Neuronal stem cell (in vitro differentiated cells): ENCODE data around the gene FRMPD4.

Source experiments
- DNase-seq: peaks from one replicate; pipeline ENCODE4 v3.0.0-alpha.2; 2013; ENCODE audit warnings: low spot score
- H2AFZ ChIP-seq: one replicate; pipeline ENCODE4 v1.6.1; 2013; ENCODE audit warnings: mild to moderate bottlenecking, low read length, inconsistent platforms
- H2AK5ac ChIP-seq: 2 replicates; pipeline ENCODE4 v1.6.1; 2013; ENCODE audit warnings: low read depth, mild to moderate bottlenecking, inconsistent platforms, low read length, moderate library complexity, mixed read lengths
- H2BK120ac ChIP-seq: 2 replicates; pipeline ENCODE4 v1.6.1; 2013; ENCODE audit warnings: low read depth, mild to moderate bottlenecking, inconsistent platforms, low read length, moderate library complexity, mixed read lengths
- H2BK12ac ChIP-seq: one replicate; pipeline ENCODE4 v1.6.1; 2013; ENCODE audit warnings: low read length, inconsistent platforms
- H2BK15ac ChIP-seq: 2 replicates; pipeline ENCODE4 v1.6.1; 2013; ENCODE audit warnings: mild to moderate bottlenecking, low read length, inconsistent platforms, mixed read lengths
- H2BK5ac ChIP-seq: one replicate; pipeline ENCODE4 v1.6.1; 2013; ENCODE audit warnings: inconsistent platforms, mild to moderate bottlenecking, low read length, moderate library complexity
- H3K14ac ChIP-seq: one replicate; pipeline ENCODE4 v1.6.1; 2013; ENCODE audit warnings: low read length, inconsistent platforms
- H3K18ac ChIP-seq: 2 replicates; pipeline ENCODE4 v1.6.1; 2013; ENCODE audit warnings: low read length, inconsistent platforms
- H3K23ac ChIP-seq: 2 replicates; pipeline ENCODE4 v1.6.1; 2013; ENCODE audit warnings: low read depth, mild to moderate bottlenecking, mixed read lengths, low read length, inconsistent platforms; ENCODE audit not compliant: poor library complexity
- H3K27ac ChIP-seq: replicated peaks from 3 replicates; pipeline ENCODE4 v1.5.1; 2013; ENCODE audit warnings: low read length, inconsistent platforms
- H3K27me3 ChIP-seq, 3 experiments: 2 replicates each; pipeline ENCODE4 v1.6.1; 2013; ENCODE audit warnings: low read length in 3 of 3, mild to moderate bottlenecking in 2 of 3, inconsistent platforms in 1 of 3, low read depth in 1 of 3, mixed read lengths in 1 of 3, moderate library complexity in 1 of 3; ENCODE audit not compliant: control insufficient read depth in 3 of 3, insufficient read depth in 3 of 3
- H3K36me3 ChIP-seq, 2 donors: replicated peaks in 1 of 2; 2 replicates each; pipeline ENCODE4 v1.6.1; 2013; ENCODE audit warnings: low read length in 2 of 2; ENCODE audit not compliant: control insufficient read depth in 2 of 2, insufficient read depth in 2 of 2
- H3K4ac ChIP-seq: 2 replicates; pipeline ENCODE4 v1.6.1; 2013; ENCODE audit warnings: inconsistent platforms, mild to moderate bottlenecking, low read length, moderate library complexity
- H3K4me1 ChIP-seq, 2 donors: 1 replicate in 1 of 2; 2 replicates in 1 of 2; pipeline ENCODE4 v1.6.1; 2013; ENCODE audit warnings: low read length in 2 of 2, low read depth in 1 of 2; ENCODE audit not compliant: control insufficient read depth in 2 of 2, insufficient read depth in 1 of 2
- H3K4me2 ChIP-seq: one replicate; pipeline ENCODE4 v1.6.1; 2013; ENCODE audit warnings: mild to moderate bottlenecking, low read length, inconsistent platforms; ENCODE audit not compliant: insufficient read depth, poor library complexity, severe bottlenecking
- H3K4me3 ChIP-seq, 2 donors: 2 replicates each; pipeline ENCODE4 v1.5.1; 2013; ENCODE audit warnings: low read length in 2 of 2, mild to moderate bottlenecking in 2 of 2, inconsistent platforms in 1 of 2, moderate library complexity in 1 of 2
- H3K79me1 ChIP-seq: one replicate; pipeline ENCODE4 v1.6.1; 2013; ENCODE audit warnings: low read depth, mild to moderate bottlenecking, inconsistent platforms, low read length, moderate library complexity
- H3K9ac ChIP-seq: one replicate; pipeline ENCODE4 v1.6.1; 2013; ENCODE audit warnings: mild to moderate bottlenecking, low read depth, low read length, inconsistent platforms; ENCODE audit not compliant: poor library complexity
- H3K9me3 ChIP-seq, 2 donors: replicated peaks in 1 of 2; 2 replicates each; pipeline versions ENCODE3 to v1.6.1; 2013; ENCODE audit warnings: low read length in 2 of 2, mild to moderate bottlenecking in 2 of 2, inconsistent platforms in 1 of 2, low read depth in 1 of 2, mixed read lengths in 1 of 2, moderate library complexity in 1 of 2; ENCODE audit not compliant: control insufficient read depth in 2 of 2, insufficient read depth in 1 of 2
- H4K8ac ChIP-seq: one replicate; pipeline ENCODE4 v1.6.1; 2013; ENCODE audit warnings: low read depth, mild to moderate bottlenecking, inconsistent platforms, low read length, moderate library complexity
- H4K91ac ChIP-seq: one replicate; pipeline ENCODE4 v1.6.1; 2013; ENCODE audit warnings: low read length, low read depth, mild to moderate bottlenecking, inconsistent platforms; ENCODE audit not compliant: poor library complexity
- WGBS, 2 donors: extraction: QIAGEN DNeasy Blood & Tissue Kit; methylation state at CpG; one replicate each; pipeline ENCODE4 v1.1.7; 2013; ENCODE audit warnings: missing lambda C conversion rate in 2 of 2, mixed read lengths in 1 of 2; ENCODE audit not compliant: insufficient read length in 2 of 2, insufficient replicate concordance in 1 of 2; ENCODE audit errors: extremely low coverage in 2 of 2; 5-methylcytosine and 5-hydroxymethylcytosine counted together

The FRMPD4 gene

DNA sequence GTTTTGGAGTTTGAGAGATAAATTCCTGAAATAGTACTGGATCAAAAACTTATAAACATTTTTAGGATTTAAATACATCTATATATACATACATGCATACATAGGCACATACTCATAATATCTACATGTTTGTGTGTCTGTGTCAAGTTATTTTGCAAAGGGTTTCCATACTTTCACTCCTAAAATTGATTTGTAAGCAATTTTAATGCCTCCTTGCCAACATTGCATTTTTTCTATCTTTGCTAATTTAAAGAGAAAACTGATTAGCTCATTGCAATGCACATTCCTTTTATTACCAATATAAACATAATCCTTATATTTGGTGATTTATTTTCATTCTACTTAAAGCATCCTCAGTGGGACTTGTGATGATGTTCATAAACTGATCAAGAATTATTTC, 258.3 kb downstream of the FRMPD4 start:
- H2BK5ac ChIP-seq: no peak overlapping the region
- no peak overlapping the region for H4K91ac ChIP-seq
- DNase-seq: no peak
- H2AFZ ChIP-seq: no peak overlapping the region
- H3K14ac ChIP-seq: no peak overlapping the region
- no peak overlapping the region for H3K23ac ChIP-seq
- H3K79me1 ChIP-seq: no peaks in the 10 kb centered on the region
- H2AK5ac ChIP-seq: no peak overlapping the region
- H3K4ac ChIP-seq: no peak overlapping the region
- H2BK12ac ChIP-seq: no peak overlapping the region
- H3K9me3 ChIP-seq: no peaks in the 10 kb centered on the region
- H3K36me3 ChIP-seq: no peaks in the 10 kb centered on the region
- H3K4me1 ChIP-seq: no peaks in the 10 kb centered on the region
- no peak overlapping the region for H2BK15ac ChIP-seq
- H2BK120ac ChIP-seq: no peak overlapping the region
- H3K4me3 ChIP-seq: no peak overlapping the region
- H4K8ac ChIP-seq: no peak overlapping the region
- H3K27ac ChIP-seq: no peak overlapping the region
- H3K4me2 ChIP-seq: no peak overlapping the region
- H3K27me3 ChIP-seq: no peaks in the 10 kb centered on the region
- H3K9ac ChIP-seq: no peak overlapping the region
- H3K18ac ChIP-seq: no peak overlapping the region

DNA sequence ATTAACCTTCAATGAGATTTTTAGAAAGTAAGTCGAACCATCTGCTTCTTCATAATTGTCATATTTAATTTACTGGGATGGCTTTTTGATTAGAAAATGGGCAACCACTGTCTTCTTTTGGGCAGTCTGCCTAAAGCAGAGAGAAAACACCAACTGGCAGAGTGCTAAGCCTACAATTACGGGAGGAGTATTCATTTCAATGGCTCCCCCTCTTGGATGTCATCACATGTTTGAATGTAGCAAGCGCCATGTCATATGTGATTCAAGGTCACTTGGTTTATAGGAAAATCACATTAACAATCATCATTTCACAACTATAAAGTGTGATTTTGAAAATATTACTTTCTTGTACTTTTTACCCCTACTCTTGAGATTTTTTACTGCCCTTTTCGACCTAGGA, 261.9 kb downstream of the FRMPD4 start:
- Histone ChIP-seq H3K14ac (no peak overlapping the region), H3K23ac (no peak overlapping the region), H2BK12ac (no peak overlapping the region), H2BK15ac (no peak overlapping the region), H3K4me3 (no peak overlapping the region), H3K27ac (no peak overlapping the region), H3K36me3 (no peaks in the 10 kb centered on the region), H4K8ac (no peak overlapping the region), H2AFZ (no peak overlapping the region), H2BK120ac (no peak overlapping the region), H4K91ac (no peak overlapping the region), H2AK5ac (no peak overlapping the region), H3K18ac (no peak overlapping the region), H2BK5ac (no peak overlapping the region), H3K4me2 (no peak overlapping the region), H3K27me3 (no peaks in the 10 kb centered on the region), H3K9ac (no peak overlapping the region), H3K4me1 (no peaks in the 10 kb centered on the region), H3K4ac (no peak overlapping the region), H3K9me3 (no peaks in the 10 kb centered on the region), H3K79me1 (no peaks in the 10 kb centered on the region)
- DNase-seq: no peak
- no CpG with 5 or more reads among the region's 4 CpGs for WGBS, 2 donors

DNA sequence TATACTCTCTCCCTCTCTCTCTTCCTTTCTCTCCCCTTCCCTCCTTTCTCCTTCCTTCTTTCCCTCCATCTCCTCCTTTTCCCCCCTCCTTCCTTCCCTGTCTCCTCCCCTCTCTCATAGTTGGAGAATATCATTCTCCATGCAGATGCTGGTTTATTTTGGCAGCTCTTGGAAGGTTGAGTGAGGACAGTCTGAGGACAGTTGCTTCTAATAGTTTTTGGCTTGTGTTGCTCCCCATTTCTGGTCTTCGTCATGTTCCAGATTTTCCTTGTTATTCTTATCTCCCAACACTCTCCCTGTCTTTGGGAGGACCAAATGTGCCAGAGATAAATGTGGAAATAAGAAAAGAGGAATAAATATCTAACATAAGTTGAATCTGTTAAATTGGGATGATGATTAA, 263.0 kb downstream of the FRMPD4 start:
- H3K27me3 ChIP-seq: no peaks in the 10 kb centered on the region
- H3K4ac ChIP-seq: no peak overlapping the region
- H3K36me3 ChIP-seq: no peaks in the 10 kb centered on the region
- no peak overlapping the region for H3K9ac ChIP-seq
- H3K23ac ChIP-seq: no peak overlapping the region
- H3K4me2 ChIP-seq: no peak overlapping the region
- H4K91ac ChIP-seq: no peak overlapping the region
- H3K9me3 ChIP-seq: no peaks in the 10 kb centered on the region
- no peak overlapping the region for H2AFZ ChIP-seq
- no peak overlapping the region for H4K8ac ChIP-seq
- no peak overlapping the region for H2BK12ac ChIP-seq
- no peak overlapping the region for H2BK15ac ChIP-seq
- no peak overlapping the region for H3K14ac ChIP-seq
- WGBS, 2 donors: no CpG with 5 or more reads among the region's 1 CpG
- H3K18ac ChIP-seq: no peak overlapping the region
- no peaks in the 10 kb centered on the region for H3K4me1 ChIP-seq
- H3K4me3 ChIP-seq: no peak overlapping the region
- no peaks in the 10 kb centered on the region for H3K79me1 ChIP-seq
- DNase-seq: no peak
- H3K27ac ChIP-seq: no peak overlapping the region
- no peak overlapping the region for H2BK5ac ChIP-seq
- H2BK120ac ChIP-seq: no peak overlapping the region
- no peak overlapping the region for H2AK5ac ChIP-seq

DNA sequence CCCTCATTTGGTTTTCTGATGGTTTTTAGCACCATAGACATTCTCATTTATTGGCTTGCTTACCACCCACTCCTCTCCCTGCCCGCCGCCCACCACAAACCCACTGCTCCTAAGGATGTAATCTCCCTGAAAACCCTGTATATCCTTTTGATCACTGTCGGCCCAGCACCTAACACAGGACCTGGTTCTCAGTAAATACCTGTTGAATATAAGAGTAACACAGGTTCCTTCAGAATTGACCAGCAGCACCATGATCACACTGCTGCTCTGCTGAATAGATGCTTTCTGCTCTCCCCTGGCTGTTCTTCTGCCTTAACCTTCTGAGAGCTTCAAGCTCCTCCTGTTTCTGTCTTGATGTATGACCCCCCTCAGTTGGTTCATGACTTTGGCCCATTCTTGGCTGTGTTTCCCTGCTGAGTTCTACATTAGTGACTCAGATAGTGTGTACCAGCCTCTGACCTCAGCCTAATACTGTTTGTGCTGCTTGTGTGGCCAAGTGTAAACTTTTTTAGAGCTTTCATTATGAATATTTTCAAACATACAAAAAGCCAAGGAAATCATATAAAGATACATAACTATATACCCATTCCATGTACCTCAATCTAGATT, 265.3 kb downstream of the FRMPD4 start:
- Histone ChIP-seq H3K14ac (no peak overlapping the region), H2AK5ac (no peak overlapping the region), H2BK15ac (no peak overlapping the region), H3K27ac (no peak overlapping the region), H3K4me1 (no peaks in the 10 kb centered on the region), H4K91ac (no peak overlapping the region), H2BK120ac (no peak overlapping the region), H2AFZ (no peak overlapping the region), H3K4me3 (no peak overlapping the region), H2BK5ac (no peak overlapping the region), H3K23ac (no peak overlapping the region), H2BK12ac (no peak overlapping the region), H3K9me3 (no peaks in the 10 kb centered on the region), H3K4ac (no peak overlapping the region), H3K79me1 (no peaks in the 10 kb centered on the region), H4K8ac (no peak overlapping the region), H3K9ac (no peak overlapping the region), H3K27me3 (no peaks in the 10 kb centered on the region), H3K36me3 (no peaks in the 10 kb centered on the region), H3K18ac (no peak overlapping the region), H3K4me2 (no peak overlapping the region)
- no CpG with 5 or more reads among the region's 3 CpGs for WGBS, 2 donors
- no peak for DNase-seq
